ENCODE data around the gene SLC25A27.
"Not testable (repeated sequence)": the region's sequence is repeated elsewhere in the genome, so short reads cannot be mapped to it uniquely, and the experiment has no call there.

Gene SLC25A27, protein sequence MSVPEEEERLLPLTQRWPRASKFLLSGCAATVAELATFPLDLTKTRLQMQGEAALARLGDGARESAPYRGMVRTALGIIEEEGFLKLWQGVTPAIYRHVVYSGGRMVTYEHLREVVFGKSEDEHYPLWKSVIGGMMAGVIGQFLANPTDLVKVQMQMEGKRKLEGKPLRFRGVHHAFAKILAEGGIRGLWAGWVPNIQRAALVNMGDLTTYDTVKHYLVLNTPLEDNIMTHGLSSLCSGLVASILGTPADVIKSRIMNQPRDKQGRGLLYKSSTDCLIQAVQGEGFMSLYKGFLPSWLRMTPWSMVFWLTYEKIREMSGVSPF

DNA sequence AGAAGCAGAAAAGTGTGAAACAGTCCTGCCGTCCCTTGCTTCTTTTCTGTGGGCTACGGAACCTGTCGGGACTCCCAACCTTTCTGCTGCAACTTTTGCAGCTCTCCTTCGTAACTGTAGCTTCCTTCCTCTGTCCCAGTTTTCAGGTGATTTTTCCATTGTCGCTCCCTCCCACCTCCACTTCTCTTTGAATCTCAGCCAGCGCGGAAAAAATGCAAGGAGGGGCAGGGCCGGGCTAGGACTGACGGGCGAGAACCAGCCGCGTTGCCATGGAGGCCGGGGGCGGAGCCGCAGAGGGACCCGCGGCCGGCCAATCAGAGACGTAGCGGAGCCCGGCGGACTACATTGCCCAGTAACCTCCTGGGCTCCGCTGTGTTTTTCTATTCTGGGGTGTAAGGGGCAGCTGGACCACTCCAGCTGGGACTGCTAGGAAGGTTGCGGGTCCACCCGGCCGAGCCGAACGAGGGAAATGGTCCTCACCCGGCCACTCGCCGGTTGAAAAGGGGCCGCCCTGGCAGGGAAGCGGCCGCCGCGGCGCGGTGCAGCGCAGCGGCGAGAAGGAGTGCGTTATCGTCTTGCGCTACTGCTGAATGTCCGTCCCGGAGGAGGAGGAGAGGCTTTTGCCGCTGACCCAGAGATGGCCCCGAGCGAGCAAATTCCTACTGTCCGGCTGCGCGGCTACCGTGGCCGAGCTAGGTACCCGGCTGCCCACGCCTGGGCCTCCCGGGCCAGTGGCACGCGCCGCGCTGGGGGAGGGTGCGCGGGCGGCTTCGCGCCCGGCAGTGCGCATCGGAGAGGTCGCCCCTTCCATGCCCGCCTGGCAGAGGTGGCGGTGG, at the start of gene SLC25A27, which contains the start of gene CYP39A1:
TSS of gene SLC25A27 (plus strand) at position 373 of the 836 bp plus-strand sequence. CDS start at position 591, 218 bp downstream.
TSS of gene CYP39A1 (minus strand) at position 216 of the 836 bp plus-strand sequence. CDS start 236 bp downstream, outside the sequence.
- DNase-seq (ENCODE audit: low read depth in 2 of 2), result peak; percentile 79 to 81

DNA sequence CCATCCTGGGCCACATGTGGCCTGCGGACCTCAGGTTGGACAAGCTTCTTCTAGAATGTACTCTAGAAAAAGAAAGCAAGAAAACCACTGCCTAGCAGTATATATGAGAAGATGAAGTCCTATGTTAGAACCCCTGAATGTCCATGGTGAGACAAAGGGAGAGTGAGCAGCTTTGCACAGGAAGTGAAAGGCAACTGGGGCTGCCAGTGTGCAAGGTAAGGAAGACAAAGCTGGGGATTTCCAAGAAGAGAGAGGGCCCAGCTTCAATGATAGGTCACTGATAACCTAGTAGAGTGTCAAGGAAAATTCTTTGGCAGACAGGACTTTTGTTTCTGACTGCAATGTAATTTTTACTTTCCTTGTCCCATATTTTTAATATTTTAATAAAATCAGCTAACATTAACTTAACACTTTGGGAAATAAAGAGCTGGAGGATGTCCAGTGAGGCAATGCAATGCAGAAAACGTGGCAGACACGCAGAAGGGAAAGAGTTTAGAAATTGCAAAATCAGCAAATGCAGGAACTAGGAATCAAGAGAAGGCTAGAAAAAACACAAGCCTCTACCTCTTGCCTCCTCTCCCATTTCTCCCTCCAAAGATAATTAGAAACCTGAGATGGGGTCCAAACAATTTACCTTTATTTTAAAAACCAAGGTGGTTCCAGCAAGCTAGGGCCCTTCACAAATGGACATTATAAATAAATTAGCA, 47.5 kb upstream of the SLC25A27 start:
- DNase-seq (ENCODE audit: low read depth in 2 of 2), result no peak

DNA sequence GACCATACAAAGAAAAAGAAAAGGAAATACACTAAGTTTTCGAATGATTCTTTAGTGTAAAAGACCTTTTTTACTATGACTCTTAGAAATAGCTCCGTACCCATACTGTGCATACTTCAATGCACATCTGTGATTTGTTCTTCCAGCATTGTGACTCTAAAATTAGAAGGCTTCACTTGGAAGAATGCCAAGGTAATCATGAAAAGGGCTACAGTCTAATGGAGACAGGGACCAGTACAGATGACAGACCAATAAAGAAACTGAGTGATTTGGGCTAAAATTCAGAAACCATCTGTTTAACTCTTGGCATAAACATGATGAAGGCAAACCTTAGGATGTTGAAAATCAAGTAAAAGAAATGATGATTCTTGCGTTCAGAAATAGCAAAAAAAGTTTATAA, 46.4 kb upstream of the SLC25A27 start:
- no peak for DNase-seq (ENCODE audit: low read depth in 2 of 2)

DNA sequence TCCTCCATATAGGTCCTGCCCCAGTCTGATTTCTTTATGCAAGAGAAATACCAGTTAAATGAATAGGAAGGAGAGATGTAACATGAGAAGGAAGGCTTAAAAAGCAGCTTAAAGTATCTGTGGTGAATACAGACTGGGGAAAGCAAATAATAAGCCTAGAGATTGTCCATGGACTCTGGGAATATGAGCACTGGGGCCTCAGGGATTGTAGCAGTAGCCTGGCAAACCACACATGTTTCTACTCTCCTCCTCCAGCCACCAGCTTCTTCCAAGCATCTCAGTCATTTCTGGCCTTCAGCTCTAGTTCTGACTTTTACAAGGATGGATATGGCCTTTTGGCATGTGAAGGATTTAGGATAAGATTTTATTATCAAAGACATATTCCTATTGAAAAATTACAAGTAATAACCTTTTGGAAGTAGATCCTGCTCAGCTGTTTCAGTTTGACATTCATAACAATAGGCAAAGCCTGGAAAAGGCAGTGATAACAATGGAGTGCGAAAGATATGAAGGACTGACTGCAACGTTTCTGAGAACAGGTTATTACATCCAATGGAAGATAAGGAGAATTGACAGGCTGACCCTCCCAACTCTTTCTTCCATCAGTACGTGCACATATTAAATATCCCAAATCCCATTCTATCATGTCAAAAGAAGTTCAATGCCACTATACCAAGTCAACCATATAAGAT, 41.8 kb upstream of the SLC25A27 start:
- DNase-seq (ENCODE audit: low read depth in 2 of 2), result no peak

DNA sequence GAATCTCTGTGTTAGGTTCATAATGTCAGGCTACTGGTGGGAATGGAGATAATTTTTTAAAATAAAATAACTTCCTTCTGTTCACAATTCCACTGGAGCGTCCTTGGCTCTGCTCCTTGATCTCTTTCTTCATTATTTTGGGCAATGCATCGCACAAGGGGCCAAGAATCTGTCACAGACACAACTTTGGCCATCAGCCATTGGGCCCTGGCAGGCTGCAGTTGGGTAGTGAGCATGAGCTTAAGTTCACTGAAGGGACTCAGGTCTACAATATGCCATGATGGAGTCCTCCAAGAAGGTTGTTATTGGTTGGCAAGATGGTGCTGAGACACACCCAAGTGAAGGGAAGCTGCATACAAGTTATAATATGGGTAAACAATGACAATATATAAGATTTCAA, 40.1 kb upstream of the SLC25A27 start:
- DNase-seq (ENCODE audit: low read depth in 2 of 2), result no peak

DNA sequence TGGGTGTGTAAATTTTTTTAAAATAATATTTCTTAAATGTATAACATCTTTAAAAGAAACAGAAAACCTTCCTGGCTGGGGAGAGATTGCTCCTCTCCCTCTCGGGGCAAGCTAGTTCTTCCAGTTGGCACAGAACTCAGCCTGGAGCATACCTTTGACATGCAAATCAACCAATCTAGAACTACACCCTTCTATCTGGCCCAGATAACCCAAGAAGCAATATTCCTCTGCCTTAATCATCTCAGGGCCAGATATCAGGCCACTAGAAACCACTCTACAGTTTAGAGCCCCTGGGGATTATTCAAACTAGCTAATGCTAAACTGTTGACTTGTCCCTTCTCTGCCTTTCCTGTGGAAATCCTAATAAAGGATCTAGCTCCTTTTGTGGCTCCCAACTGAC, 34.0 kb upstream of the SLC25A27 start:
- DNase-seq (ENCODE audit: low read depth in 2 of 2), result no peak

DNA sequence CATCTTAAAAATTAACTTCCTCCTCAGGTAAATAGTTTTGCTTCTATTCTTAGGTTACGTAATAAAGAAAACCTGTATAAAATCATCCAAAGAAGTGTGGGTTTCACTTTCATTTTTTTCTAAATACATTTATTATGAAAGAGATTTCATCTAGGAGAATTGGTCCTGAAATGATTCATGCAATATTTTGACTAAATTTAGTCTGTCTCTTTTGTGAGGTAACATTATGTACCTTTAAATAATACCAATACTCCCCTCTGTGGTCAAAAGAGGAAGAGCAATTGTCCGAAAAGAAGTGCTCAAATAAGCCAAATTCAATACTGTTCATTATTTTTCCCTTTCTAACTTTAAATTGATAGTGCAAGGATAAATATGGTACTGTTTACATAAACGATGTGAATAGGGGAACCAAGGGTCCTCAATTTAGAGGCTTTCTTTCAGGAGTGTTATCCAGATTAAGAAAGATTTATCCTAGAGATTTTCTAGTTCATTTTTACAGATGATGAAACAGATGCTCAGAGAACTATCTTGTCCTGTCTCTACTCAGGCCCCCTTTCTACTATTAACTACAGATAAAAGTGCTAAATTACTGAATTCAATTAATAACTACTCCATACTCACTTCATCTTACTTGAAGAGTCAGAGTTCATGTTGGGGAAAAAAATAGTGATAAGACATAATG, 26.4 kb upstream of the SLC25A27 start:
- DNase-seq (ENCODE audit: low read depth in 2 of 2), result no peak

DNA sequence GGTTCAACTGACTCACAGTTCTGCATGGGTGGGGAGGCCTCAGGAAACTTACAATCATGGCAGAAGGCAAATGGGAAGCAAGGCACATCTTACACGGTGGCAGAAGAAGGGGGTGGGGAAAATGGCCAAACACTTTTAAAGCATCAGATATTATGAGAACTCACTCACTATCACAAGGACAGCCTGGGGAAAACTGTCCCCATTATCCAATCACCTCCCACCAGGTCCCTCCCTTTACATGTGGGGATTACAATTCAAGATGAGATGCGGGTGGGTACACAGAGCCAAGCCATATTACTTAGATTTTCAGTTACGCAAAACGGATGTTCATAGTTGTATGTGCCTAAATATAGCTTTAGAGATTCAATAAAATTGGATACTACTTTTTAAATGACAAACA, 25.8 kb upstream of the SLC25A27 start:
- no peak for DNase-seq (ENCODE audit: low read depth in 2 of 2)

DNA sequence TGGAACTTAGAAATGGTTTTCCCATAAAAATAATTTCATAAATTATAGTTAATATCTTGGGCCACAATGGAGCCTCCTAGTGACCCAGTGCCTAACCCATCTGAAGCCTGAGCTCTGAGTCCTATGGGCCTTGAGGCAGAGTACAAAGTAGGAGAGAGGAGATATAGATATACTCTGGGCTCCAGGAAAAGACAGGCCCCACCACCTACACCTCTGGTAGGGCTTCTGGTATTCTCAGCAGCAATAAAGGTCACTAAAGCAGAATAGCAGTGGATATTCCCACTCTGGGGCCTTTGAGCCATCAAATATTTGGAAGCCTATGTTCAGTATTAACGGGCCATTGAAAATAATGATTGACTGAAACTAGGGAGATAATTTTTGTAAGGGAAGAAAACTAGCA, 24.3 kb upstream of the SLC25A27 start:
- DNase-seq (ENCODE audit: low read depth in 2 of 2), result no peak

DNA sequence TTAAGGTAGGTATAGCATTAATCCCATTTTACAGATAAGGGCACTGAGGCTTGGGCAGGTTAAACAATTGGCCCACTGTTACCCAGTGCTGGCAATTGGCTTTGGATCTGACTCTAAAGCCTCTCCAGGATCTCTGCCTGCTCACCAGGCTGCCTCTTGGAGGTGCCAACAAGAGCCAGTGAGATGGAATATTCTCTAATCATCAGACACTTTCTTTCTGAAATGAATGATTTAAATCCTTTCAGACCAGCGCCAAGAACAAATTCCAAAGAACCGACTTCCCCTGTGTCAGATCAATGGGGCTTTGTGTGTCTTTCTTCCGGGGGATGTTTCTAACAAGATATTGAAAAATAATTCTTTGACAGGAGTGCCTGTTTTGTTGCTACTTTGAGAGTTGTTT, 23.8 kb upstream of the SLC25A27 start:
- DNase-seq (ENCODE audit: low read depth in 2 of 2), result no peak

DNA sequence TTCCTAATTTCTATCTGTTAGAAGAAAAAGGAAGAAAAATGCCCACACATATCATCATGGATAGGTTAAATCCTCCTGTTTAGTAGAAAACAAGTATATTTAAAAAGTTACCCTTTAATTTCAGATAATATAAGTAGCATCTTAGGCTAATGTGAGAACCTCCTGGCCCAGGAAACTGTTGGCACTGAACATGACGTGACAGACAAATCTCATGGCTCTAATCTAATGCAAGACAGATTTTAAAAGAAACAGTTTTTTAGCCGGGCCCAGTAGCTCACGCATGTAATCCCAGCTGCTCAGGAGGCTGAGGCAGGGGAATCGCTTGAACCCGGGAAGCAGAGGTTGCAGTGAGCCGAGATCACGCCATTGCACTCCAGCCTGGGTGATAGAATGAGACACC, 23.1 kb upstream of the SLC25A27 start:
- no peak for DNase-seq (ENCODE audit: low read depth in 2 of 2)

DNA sequence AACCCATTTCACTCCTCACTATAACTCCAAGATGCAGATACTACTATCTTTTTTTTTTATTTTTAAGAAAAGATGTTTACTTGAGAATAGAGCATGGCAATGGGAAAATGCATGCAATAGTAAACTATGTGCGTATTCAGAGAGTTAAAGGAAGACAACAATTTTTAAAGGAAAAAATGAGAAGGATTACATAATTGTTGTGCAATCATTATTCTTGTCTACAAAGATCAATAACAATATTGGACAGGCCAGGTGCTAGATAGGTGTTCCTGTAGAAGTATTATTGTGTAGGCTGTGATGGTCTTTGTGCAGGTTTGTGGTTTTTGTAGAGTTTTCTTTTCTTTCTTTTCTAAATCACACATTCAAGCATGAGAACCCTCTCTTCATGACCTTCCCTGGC, 20.7 kb upstream of the SLC25A27 start:
- DNase-seq (ENCODE audit: low read depth in 2 of 2), result no peak

DNA sequence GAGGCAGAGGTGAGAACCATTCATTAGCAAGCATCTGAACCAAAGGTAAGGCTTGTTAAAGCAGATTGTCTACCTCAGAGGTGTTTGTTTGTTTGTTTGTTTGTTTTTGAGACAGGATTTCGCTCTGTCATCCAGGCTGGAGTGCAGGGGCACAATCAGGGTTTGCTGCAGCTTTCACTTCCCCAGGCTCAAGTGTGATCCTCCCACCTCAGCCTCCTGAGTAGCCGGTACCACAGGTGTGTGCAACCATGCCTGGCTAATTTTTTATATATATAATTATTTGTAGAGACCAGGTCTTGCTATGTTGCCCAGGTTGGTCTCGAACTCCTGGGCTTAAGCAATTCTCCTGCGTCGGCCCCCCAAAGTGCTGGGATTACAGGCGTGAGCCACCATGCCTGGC, 17.3 kb upstream of the SLC25A27 start:
- DNase-seq (ENCODE audit: low read depth in 2 of 2), result no peak

DNA sequence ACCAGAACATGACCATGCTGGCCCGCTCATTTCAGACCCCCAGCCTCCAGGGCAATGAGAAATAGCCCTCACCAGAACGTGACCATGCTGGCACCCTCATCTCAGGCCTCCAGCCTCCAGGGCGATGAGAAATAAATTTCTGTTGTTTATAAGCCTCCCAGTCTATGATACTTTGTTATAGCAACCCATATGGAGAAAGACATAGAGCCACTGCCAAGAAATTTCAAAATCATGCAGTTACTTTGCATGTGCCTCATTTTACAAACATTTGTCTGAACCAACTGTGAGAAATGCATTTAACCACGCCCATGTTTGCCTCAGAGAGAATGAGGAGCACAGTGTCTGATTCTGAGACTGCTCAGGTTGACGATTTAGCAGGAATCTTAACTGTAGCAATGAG, 15.6 kb upstream of the SLC25A27 start:
- DNase-seq (ENCODE audit: low read depth in 2 of 2), result no peak

DNA sequence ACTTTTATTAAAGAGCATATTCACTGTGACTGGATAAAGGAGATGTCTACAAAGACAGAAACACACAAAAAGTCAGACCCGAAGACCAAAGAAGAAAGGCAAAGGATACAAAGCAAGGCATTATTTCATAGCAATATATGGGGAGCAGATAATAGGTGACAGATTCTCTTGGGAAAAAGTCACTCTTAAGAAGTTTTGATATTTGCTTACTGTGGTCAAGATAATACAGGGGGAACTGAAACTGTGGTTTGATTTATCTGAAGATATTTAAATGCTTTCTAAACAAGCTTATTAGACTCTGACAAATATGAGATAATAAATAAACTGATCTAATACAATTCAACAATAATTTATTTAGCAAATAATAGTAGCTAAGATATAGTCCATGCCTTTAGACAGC, 14.8 kb upstream of the SLC25A27 start:
- DNase-seq (ENCODE audit: low read depth in 2 of 2), result no peak

DNA sequence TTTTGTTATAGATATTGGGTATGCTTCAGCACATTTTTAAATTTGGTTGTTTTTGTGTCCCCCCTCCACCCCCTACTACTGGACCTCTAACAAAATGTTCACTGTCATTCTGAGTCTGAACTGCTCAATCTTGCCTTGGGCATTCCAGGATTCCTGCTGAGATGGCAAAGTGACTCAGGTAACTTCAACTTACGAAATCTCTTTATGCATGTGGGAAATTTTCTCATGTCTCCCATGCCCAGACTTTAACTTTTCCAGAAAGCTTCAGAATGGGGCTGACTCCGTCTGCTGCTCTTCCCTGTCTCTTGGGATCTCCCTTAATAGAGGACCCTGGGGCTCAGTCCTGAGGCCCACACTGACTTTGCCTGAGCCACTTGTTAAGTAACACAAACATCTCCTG, 14.1 kb upstream of the SLC25A27 start:
- DNase-seq (ENCODE audit: low read depth in 2 of 2), result no peak

DNA sequence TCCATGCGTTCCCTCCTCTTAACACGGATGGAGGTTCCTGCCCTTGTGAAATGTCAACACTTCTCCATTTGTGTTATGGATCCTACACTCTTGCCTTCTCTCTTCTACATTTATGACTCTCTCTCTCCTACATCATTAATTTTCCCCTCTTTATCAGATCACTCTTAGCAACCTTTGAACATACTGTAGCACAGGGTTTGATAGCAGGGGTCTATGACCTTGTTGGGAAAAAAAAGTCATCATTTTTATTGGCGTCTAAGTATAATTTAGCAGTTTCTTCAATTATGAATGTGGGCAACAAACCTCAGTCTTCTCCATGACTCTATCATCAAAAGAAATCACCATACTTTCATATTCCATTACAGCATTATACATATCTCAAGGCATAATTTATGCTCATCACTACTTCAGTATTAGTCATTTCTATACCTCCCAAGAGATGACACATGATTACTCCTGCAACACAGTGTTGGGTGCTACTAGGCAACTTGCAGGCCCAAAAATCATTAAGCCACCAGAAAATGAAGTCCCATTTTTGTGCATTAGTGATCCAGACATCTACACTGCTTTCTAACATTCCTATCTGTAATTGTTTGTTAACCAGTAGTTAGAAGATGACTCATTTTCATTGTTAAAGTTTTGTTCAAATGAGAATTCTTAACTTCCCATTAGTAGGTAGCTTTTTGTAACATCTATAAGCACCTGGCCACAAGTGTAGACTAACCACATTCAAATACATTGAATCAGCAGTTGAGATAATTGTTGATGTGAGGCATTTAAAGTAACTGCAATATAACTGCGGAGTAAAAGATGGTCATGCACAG, 9.6 kb upstream of the SLC25A27 start:
- DNase-seq (ENCODE audit: low read depth in 2 of 2), result peak in 1 of 2 donors; percentile 1

DNA sequence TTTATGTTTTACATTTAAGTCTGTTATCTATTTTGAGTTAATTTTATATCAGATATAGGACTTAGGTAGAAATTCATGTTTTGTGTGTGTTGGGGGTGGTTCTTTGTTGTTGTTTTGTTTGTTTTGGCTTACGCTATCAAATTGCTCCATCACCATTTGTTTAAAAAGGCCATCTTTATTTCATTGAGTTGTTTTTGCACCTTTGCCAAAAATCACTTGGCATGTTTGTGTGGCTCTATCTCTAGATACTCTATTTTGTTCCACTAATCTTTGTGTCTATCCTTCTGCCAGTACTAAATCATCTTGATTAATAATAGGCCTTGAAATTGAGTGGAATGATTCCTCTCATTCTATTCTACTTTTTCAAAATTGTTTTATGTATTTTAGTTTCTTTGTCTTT, 7.5 kb upstream of the SLC25A27 start:
- DNase-seq (ENCODE audit: low read depth in 2 of 2), result no peak

DNA sequence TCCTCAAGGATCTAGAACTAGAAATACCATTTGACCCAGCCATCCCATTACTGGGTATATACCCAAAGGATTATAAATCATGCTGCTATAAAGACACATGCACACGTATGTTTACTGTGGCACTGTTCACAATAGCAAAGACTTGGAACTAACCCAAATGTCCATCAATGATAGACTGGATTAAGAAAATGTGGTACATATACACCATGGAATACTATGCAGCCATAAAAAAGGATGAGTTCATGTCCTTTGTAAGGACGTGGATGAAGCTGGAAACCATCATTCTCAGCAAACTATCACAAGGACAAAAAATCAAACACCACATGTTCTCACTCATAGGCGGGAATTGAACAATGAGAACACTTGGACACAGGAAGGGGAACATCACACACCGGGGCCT, 4.7 kb upstream of the SLC25A27 start:
- not testable (repeated sequence) for DNase-seq (ENCODE audit: low read depth in 2 of 2)

DNA sequence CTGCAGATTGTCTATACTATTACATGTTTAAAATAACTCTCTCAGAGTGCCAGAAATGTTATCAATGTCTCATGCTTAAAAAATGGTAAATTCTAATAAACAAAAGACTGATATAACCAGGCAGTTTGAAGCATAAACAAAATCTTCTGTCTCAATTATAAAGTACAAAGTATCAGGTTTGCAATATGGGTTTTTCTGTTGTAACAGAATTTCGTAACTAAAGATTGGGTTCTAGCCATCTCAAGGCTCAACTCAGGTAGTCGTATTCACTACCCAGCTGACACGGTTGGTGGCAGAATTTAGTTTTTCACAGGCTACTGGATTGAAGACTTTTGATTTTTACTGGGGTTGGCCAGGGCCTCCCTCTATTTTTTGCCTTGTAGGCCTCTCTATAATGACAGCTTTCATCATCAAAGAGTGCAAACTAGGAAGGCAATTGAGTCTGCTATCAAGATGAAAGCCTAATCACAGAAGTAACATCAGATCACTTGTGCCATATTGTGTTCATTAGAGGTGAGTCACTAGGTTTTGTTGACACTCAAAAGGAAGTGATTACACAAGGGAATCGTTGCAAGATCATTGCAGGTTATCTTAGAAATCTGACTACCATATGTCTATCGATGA, 3.8 kb upstream of the SLC25A27 start:
- no peak for DNase-seq (ENCODE audit: low read depth in 2 of 2)

All from stimulated activated CD4-positive, alpha-beta T cell treated with anti-CD3 and anti-CD28 coated beads, Interleukin-4, amount 100 ng/mL, for 48 hours (primary cell).